H1 (cell line): ENCODE results near the gene GPR160.

Experiments used
- BRCA1 ChIP-seq: IDR thresholded peaks from 2 replicates; pipeline ENCODE4 v1.6.1; 2012; ENCODE audit warnings: low read depth, low read length, improper control_type of control experiment
- CTCF ChIP-seq, 3 experiments: IDR thresholded peaks; 1 replicate in 2 of 3; 2 replicates in 1 of 3; pipeline versions ENCODE4 v1.5.1 to v1.6.1; 2011; ENCODE audit warnings: low read length in 3 of 3, mild to moderate bottlenecking in 3 of 3, inconsistent platforms in 2 of 3, low read depth in 1 of 3, moderate library complexity in 1 of 3; ENCODE audit not compliant: insufficient read depth in 1 of 3; ENCODE audit errors: control extremely low read depth in 1 of 3
- EP300 ChIP-seq, 2 experiments: IDR thresholded peaks; 1 replicate in 1 of 2; 2 replicates in 1 of 2; pipeline ENCODE4 v1.6.1; 2011 to 2012; ENCODE audit warnings: low read depth in 2 of 2, low read length in 2 of 2, mild to moderate bottlenecking in 2 of 2, borderline replicate concordance in 1 of 2, inconsistent platforms in 1 of 2, moderate library complexity in 1 of 2
- EZH2 ChIP-seq: fragments of 200-600 bp; sonication (generic); IDR thresholded peaks from 2 replicates; pipeline ENCODE4 v1.7.1; 2012; ENCODE audit warnings: low read depth, mild to moderate bottlenecking, moderate library complexity, low read length, inconsistent platforms; ENCODE audit not compliant: severe bottlenecking

GRCh38 chr3:169993761-169994160 lies 44.0 kb upstream of the GPR160 start:
- TF ChIP-seq CTCF (IDR thresholded peaks at IDR 0.05; ENCODE audit: control extremely low read depth in 1 of 3, insufficient read depth in 1 of 3, low read depth in 1 of 3, low read length in 3 of 3) (no peak), EP300 (IDR thresholded peaks at IDR 0.05; ENCODE audit: borderline replicate concordance in 1 of 2, low read depth in 2 of 2, low read length in 2 of 2) (no peak), BRCA1 (no peak), EZH2 (no peak)
